Gastroesophageal sphincter (tissue), 3 donors: ENCODE results near the gene DBH.

Source experiments
- CTCF ChIP-seq, 4 experiments: fragments of 200-600 bp in 2 of 4; fragments of 450-650 bp in 2 of 4; sonication (generic) in 1 of 4; IDR thresholded peaks; one replicate each; pipeline ENCODE4 v1.5.1; 2017 to 2019; ENCODE audit warnings: antibody characterized with exemption in 4 of 4, mild to moderate bottlenecking in 2 of 4, moderate library complexity in 2 of 4
- EP300 ChIP-seq: sonication (generic); formaldehyde crosslinking; IDR thresholded peaks from one replicate; pipeline ENCODE4 v1.6.1; 2017; ENCODE audit warnings: antibody characterized with exemption, mild to moderate bottlenecking
- POLR2A ChIP-seq, 2 donors: fragments of 450-650 bp; IDR thresholded peaks; one replicate each; pipeline ENCODE4 v1.6.1; 2017; ENCODE audit warnings: antibody characterized with exemption in 2 of 2, mild to moderate bottlenecking in 2 of 2, moderate library complexity in 1 of 2
- POLR2AphosphoS5 ChIP-seq: sonication (generic); formaldehyde crosslinking; IDR thresholded peaks from one replicate; pipeline ENCODE4 v1.6.1; 2017; ENCODE audit warnings: antibody characterized with exemption

GRCh38 chr9:133643978-133644760 is 8.0 kb downstream of the DBH start:
- TF ChIP-seq EP300, result no peak
- TF ChIP-seq CTCF (IDR thresholded peaks at IDR 0.05), result no peak
- TF ChIP-seq POLR2A (IDR thresholded peaks at IDR 0.05), result no peak
- no peak for TF ChIP-seq POLR2AphosphoS5
